SK-N-SH treated with all-trans-retinoic acid at 6 μM for 48 hours (cell line): ENCODE measurements around the gene STK11.

Experiments used
- ATAC-seq: fragments of 200-7000 bp; cut with Tn5 transposase; 3 replicates; pipeline ENCODE4 v1.9.1; 2020; ENCODE audit warnings: mild to moderate bottlenecking, moderate library complexity
- ARNTL ChIP-seq: fragments of 450-650 bp; formaldehyde crosslinking; IDR thresholded peaks from 2 replicates; pipeline ENCODE4 v1.5.0; 2020; ENCODE audit warnings: low read depth, mild to moderate bottlenecking, moderate library complexity, borderline replicate concordance
- BACH2 ChIP-seq: fragments of 250-450 bp; sonication (Bioruptor Pico); IDR thresholded peaks from 2 replicates; pipeline ENCODE4 v1.9.0; 2021; ENCODE audit warnings: mild to moderate bottlenecking, borderline replicate concordance
- CREB5 ChIP-seq: fragments of 250-450 bp; sonication (Bioruptor Pico); IDR thresholded peaks from 2 replicates; pipeline ENCODE4 v1.5.1; 2020; ENCODE audit warnings: low read depth, mild to moderate bottlenecking, moderate library complexity
- CSDC2 ChIP-seq: fragments of 250-450 bp; sonication (Bioruptor Pico); IDR thresholded peaks from 2 replicates; pipeline ENCODE4 v1.5.0; 2020; ENCODE audit warnings: mild to moderate bottlenecking, moderate library complexity
- ESRRG ChIP-seq: fragments of 250-450 bp; sonication (Bioruptor Pico); IDR thresholded peaks from 2 replicates; pipeline ENCODE4 v1.6.1; 2021; ENCODE audit warnings: mild to moderate bottlenecking
- GLIS3 ChIP-seq: fragments of 250-450 bp; sonication (Bioruptor Pico); IDR thresholded peaks from 2 replicates; pipeline ENCODE4 v1.5.0; 2020; ENCODE audit warnings: mild to moderate bottlenecking, moderate library complexity
- ISL1 ChIP-seq: fragments of 250-450 bp; sonication (Bioruptor Pico); IDR thresholded peaks from 2 replicates; pipeline ENCODE4 v2.1.2; 2022; ENCODE audit warnings: mild to moderate bottlenecking, moderate library complexity
- OSR1 ChIP-seq: fragments of 250-450 bp; sonication (Bioruptor Pico); IDR thresholded peaks from 2 replicates; pipeline ENCODE4 v1.8.0; 2022; ENCODE audit warnings: moderate library complexity, mild to moderate bottlenecking, inconsistent platforms
- PPARA ChIP-seq: fragments of 250-450 bp; sonication (Bioruptor Pico); IDR thresholded peaks from 2 replicates; pipeline ENCODE4 v1.5.0; 2020; ENCODE audit warnings: mild to moderate bottlenecking, borderline replicate concordance
- RARB ChIP-seq: fragments of 250-450 bp; sonication (Bioruptor Pico); IDR thresholded peaks from 2 replicates; pipeline ENCODE4 v1.8.0; 2021; ENCODE audit warnings: mild to moderate bottlenecking, moderate library complexity
- SNAI2 ChIP-seq: fragments of 250-450 bp; sonication (Bioruptor Pico); IDR thresholded peaks from 2 replicates; pipeline ENCODE4 v1.5.0; 2020; ENCODE audit warnings: mild to moderate bottlenecking, moderate library complexity
- TCF4 ChIP-seq: fragments of 250-450 bp; sonication (Bioruptor Pico); IDR thresholded peaks from 2 replicates; pipeline ENCODE4 v1.8.0; 2021; ENCODE audit warnings: mild to moderate bottlenecking, moderate library complexity, borderline replicate concordance
- TOX ChIP-seq: fragments of 250-450 bp; sonication (Bioruptor Pico); IDR thresholded peaks from 2 replicates; pipeline ENCODE4 v1.8.0; 2021; ENCODE audit warnings: mild to moderate bottlenecking, moderate library complexity, borderline replicate concordance
- TSHZ2 ChIP-seq: fragments of 250-450 bp; sonication (Bioruptor Pico); IDR thresholded peaks from 2 replicates; pipeline ENCODE4 v1.5.0; 2020; ENCODE audit warnings: mild to moderate bottlenecking, moderate library complexity
- ZC3H10 ChIP-seq: fragments of 250-450 bp; sonication (Bioruptor Pico); IDR thresholded peaks from 2 replicates; pipeline ENCODE4 v1.5.1; 2021; ENCODE audit warnings: mild to moderate bottlenecking, moderate library complexity
- ZFP3 ChIP-seq: fragments of 250-450 bp; sonication (Bioruptor Pico); IDR thresholded peaks from 2 replicates; pipeline ENCODE4 v1.5.0; 2020; ENCODE audit warnings: mild to moderate bottlenecking, moderate library complexity
- ZFP30 ChIP-seq: fragments of 450-650 bp; formaldehyde crosslinking; IDR thresholded peaks from 2 replicates; pipeline ENCODE4 v1.5.0; 2022; ENCODE audit warnings: mild to moderate bottlenecking, moderate library complexity
- ZNF565 ChIP-seq: fragments of 450-650 bp; formaldehyde crosslinking; conservative IDR thresholded peaks from 2 replicates; pipeline ENCODE4 v1.5.0; 2020; ENCODE audit warnings: low read depth, mild to moderate bottlenecking, moderate library complexity
- ZNF70 ChIP-seq: fragments of 450-650 bp; formaldehyde crosslinking; IDR thresholded peaks from 2 replicates; pipeline ENCODE4 v1.5.0; 2020; ENCODE audit warnings: mild to moderate bottlenecking, moderate library complexity
- ZNF8 ChIP-seq: fragments of 450-650 bp; formaldehyde crosslinking; IDR thresholded peaks from 2 replicates; pipeline ENCODE4 v1.5.0; 2020; ENCODE audit warnings: mild to moderate bottlenecking, moderate library complexity
- TF ChIP-seq, protein P1 (sequence below): fragments of 250-450 bp; sonication (Bioruptor Pico); IDR thresholded peaks from 2 replicates; pipeline ENCODE4 v1.8.0; 2020; ENCODE audit warnings: mild to moderate bottlenecking, moderate library complexity, borderline replicate concordance
- TF ChIP-seq, protein P2 (sequence below): fragments of 250-450 bp; sonication (Bioruptor Pico); IDR thresholded peaks from 2 replicates; pipeline ENCODE4 v1.8.0; 2021; ENCODE audit warnings: low read depth, mild to moderate bottlenecking, moderate library complexity, borderline replicate concordance

Gene STK11

GRCh38 chr19:1158885-1159448 is 46.6 kb upstream of the STK11 start:
- no peak for ATAC-seq
- TF ChIP-seq SNAI2 (CRISPR knock-in tag) (no peak), ZFP30 (no peak), OSR1 (CRISPR knock-in tag) (no peak), ZNF70 (CRISPR knock-in tag) (no peak), PPARA (CRISPR knock-in tag) (no peak), ZFP3 (CRISPR knock-in tag) (no peak), ZNF8 (no peak), ZNF565 (CRISPR knock-in tag) (no peak), ARNTL (no peak), CREB5 (CRISPR knock-in tag) (no peak), TSHZ2 (CRISPR knock-in tag) (no peak), ISL1 (CRISPR knock-in tag) (no peak), RARB (CRISPR knock-in tag) (no peak), BACH2 (CRISPR knock-in tag) (no peak), ZC3H10 (CRISPR knock-in tag) (no peak)
- TF ChIP-seq, protein P1, sequence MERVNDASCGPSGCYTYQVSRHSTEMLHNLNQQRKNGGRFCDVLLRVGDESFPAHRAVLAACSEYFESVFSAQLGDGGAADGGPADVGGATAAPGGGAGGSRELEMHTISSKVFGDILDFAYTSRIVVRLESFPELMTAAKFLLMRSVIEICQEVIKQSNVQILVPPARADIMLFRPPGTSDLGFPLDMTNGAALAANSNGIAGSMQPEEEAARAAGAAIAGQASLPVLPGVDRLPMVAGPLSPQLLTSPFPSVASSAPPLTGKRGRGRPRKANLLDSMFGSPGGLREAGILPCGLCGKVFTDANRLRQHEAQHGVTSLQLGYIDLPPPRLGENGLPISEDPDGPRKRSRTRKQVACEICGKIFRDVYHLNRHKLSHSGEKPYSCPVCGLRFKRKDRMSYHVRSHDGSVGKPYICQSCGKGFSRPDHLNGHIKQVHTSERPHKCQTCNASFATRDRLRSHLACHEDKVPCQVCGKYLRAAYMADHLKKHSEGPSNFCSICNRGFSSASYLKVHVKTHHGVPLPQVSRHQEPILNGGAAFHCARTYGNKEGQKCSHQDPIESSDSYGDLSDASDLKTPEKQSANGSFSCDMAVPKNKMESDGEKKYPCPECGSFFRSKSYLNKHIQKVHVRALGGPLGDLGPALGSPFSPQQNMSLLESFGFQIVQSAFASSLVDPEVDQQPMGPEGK (CRISPR knock-in tag): no peak

- ATAC-seq: no peak
- no peak for TF ChIP-seq ESRRG (CRISPR knock-in tag)
- no peak for TF ChIP-seq ZNF70 (CRISPR knock-in tag)
- TF ChIP-seq RARB (CRISPR knock-in tag): no peak
- no peak for TF ChIP-seq TOX (CRISPR knock-in tag)
- TF ChIP-seq, protein P2, sequence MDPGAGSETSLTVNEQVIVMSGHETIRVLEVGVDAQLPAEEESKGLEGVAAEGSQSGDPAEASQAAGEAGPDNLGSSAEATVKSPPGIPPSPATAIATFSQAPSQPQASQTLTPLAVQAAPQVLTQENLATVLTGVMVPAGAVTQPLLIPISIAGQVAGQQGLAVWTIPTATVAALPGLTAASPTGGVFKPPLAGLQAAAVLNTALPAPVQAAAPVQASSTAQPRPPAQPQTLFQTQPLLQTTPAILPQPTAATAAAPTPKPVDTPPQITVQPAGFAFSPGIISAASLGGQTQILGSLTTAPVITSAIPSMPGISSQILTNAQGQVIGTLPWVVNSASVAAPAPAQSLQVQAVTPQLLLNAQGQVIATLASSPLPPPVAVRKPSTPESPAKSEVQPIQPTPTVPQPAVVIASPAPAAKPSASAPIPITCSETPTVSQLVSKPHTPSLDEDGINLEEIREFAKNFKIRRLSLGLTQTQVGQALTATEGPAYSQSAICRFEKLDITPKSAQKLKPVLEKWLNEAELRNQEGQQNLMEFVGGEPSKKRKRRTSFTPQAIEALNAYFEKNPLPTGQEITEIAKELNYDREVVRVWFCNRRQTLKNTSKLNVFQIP (CRISPR knock-in tag): no peak
- no peak for TF ChIP-seq ZFP3 (CRISPR knock-in tag)
- TF ChIP-seq ZC3H10 (CRISPR knock-in tag): no peak
- TF ChIP-seq ZNF8: no peak
- no peak for TF ChIP-seq SNAI2 (CRISPR knock-in tag)
- TF ChIP-seq GLIS3 (CRISPR knock-in tag): no peak
- no peak for TF ChIP-seq CSDC2 (CRISPR knock-in tag)
- TF ChIP-seq OSR1 (CRISPR knock-in tag): no peak
- no peak for TF ChIP-seq ARNTL
- no peak for TF ChIP-seq BACH2 (CRISPR knock-in tag)
- TF ChIP-seq TCF4 (CRISPR knock-in tag): no peak
- no peak for TF ChIP-seq CREB5 (CRISPR knock-in tag)
These were observed 45.5 kb upstream of the STK11 start for GRCh38 chr19:1159864-1160595.
